KBM-7 (cell line): ENCODE data around the gene ZNF319.

Experiments
- DNase-seq: peaks from one replicate; pipeline ENCODE4 v3.0.0-alpha.2; 2015
- in situ Hi-C: fragments of 300-500 bp; cut with MboI; formaldehyde crosslinking; loops from 2 replicates; pipeline ENCODE4 v1.14.3; 2020; ENCODE audit warnings: low sequenced_read_pairs, low pct_unique_long_range_greater_than_20kb, mixed read lengths

Gene ZNF319

GRCh38 chr16:58038219-58038641 lies 37.8 kb upstream of the ZNF319 start:
- DNase-seq: no peak
- in situ Hi-C loops: no loop called here

- DNase-seq: no peak
- in situ Hi-C loops: no loop called here
These were observed 37.0 kb upstream of the ZNF319 start for GRCh38 chr16:58037365-58038057.

GRCh38 chr16:58036943-58037342 lies 36.5 kb upstream of the ZNF319 start:
- no peak for DNase-seq
- in situ Hi-C loops: no loop called here

DNA sequence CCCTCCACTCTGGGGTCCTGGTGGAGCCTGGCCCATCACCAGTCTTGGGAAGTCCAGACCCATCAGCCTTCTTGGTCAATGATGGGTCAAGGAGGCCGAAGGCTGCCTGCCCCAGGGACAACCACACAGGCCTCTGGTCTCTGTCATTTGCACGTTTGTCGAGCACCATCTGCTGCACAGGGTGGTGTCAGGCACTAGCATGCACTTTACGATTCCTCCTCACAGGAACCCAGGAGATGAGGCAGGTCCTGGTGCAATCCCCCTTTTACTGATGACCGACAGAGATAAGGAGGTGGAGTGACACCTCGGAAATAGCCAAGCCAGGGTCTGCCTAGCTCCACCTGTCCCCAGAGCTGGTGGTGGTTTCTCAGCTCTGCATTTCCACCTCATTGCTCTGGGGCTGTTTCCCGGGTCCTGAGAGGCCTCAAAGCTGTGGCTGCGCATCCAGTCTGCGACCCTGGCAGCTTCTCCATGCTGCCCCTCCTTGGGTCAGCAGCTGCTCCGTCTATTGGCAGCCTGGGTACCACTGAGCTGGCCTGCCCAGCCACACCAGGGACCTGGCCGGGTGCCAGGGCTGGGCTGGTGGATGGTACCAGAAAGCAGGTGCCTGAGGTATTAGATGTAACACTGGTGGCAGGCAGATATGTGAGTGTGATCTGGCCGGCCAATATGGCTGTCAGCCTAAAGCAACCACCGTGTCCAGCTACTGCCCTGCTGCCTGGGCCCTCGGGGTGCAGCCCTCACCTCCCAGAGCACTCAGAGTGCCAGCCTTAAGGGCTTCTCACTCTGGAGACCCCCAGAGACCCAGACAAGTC lies 35.1 kb upstream of the ZNF319 start:
- in situ Hi-C loops: no loop called here
- no peak for DNase-seq

DNA sequence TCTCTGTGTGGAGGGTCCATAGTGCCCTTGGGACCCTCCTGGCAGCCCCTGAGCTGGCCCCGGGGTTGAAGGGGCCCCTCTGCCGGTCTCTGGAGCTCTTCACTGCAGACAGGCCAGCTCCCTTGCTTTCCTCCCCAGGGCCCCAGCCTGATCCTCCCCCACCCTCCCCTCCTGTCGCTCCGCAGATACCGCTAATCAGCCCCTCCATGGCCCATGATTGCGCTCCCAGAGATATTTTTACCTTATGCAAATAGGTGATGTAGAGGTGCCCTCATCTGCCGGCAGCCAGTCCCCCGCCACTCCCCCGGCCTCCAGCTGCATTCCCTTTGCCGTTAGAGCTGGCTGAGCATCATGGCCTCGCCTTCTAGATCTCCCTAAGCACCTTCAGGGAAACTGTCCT lies 34.3 kb upstream of the ZNF319 start:
- in situ Hi-C loops: no loop called here
- no peak for DNase-seq

DNA sequence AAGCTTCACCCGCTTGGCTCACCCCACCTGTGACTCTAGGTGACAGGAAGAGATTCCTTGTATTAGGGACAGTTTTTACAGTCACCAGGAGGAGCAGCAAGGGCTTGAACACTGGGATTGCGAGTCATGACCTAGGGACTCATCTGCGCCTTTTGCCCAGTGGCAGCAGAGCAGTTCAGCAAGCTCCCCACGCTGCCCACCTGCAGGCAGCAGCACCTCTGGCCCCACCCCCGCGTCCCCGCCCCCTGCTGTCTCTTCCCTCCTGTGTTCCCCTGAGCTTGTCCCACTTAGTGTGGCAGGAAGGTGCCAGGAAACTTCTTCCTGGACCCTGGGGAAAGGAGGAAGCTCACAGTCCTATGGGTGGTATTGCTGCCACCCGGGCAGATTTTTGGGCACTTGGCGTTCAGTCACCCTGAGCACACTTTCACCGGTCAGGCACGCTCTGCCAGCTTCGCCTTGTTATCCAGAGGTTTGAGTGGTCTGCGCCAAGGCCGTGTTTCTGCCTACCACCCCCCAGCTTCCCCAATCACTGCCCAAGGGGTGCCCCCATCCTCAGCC lies 33.7 kb upstream of the ZNF319 start:
- DNase-seq: no peak
- in situ Hi-C loops: no loop called here

- in situ Hi-C loops: no loop called here
- no peak for DNase-seq
These were observed 32.3 kb upstream of the ZNF319 start for GRCh38 chr16:58032710-58033293.

- in situ Hi-C loops: no loop called here
- no peak for DNase-seq
These were observed 30.7 kb upstream of the ZNF319 start for GRCh38 chr16:58031016-58031800.

DNA sequence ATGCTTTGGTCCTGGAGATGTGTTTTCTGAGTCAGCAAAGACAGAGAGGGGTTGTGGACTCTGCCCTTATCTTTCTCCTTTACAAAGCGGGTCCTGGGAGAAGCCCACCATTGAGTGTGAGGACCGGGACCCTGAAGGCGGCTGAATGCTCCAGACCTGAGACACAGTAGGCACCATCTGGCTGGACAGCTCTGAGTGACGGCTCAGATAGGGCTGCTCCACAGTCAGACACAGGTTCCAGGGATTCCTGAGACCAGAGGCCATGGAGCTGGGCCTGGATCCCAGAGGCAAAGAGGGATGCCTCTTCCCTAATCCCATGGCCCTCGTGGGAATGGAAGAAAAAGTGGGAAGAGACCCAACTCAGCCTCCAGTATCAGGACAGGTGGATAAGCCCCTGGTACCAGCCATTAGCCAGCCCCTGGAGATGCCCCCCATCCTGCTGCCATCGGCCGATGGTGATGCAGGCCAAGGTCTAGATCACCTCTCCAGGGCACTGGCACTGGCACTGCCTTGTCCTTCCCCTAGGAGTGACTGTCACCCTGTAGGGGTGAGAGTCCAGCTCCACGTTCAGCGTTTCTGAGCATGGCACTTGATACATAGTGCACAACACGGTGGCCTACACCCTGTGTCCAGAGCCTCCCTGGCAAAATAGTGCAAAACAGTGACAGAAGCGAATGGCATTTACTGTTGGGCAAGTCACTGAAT lies 29.8 kb upstream of the ZNF319 start:
- in situ Hi-C loops: no loop called here
- no peak for DNase-seq

DNA sequence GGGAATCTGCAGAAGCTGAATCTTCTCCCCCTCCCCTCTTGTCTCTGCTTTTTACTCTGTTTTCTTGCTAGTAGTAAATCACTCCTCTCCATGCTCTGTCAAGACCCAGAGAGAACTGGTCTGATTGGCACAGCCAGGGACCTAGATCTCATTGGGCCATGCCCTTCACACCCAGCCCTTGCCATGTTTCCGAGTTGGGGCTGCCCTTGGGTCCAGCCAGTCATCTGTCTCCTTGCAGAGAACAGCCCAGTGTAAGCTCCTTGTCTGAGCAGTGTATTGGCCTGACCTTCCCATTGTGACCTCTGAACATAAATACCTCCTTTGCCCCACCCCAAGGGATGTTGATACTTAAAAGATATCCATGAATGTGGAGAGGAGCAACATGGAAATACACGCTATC lies 28.9 kb upstream of the ZNF319 start:
- in situ Hi-C loops: no loop called here
- DNase-seq: no peak

DNA sequence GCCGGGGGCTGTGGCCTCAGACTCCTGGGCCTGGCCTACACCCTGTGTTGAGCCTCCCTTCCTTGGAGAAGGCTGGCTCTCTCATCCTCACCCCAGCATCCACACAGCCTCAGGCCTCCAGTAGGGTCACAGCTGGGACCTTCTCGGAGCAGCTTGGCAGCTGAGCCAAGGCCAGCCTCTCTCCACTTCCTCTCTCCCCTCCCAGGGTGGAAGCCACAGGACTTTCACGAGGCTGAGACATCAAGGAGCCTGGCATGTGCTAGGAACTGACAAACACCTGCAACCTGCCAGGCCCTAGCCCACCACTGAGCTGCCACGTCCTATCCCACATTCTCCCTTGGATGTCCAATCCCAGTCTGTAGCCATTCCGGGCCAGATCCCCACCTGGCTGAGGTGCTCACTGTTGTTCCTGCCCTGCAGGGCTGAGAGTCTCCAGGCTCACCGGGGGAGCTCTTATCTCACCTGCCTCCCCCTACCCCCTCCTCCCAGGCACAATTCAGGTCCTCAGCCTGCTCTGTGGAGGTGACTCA lies 28.1 kb upstream of the ZNF319 start:
- DNase-seq: no peak
- in situ Hi-C loops: no loop called here

- DNase-seq: no peak
- in situ Hi-C loops: no loop called here
These were observed 27.5 kb upstream of the ZNF319 start for GRCh38 chr16:58027916-58028455.

DNA sequence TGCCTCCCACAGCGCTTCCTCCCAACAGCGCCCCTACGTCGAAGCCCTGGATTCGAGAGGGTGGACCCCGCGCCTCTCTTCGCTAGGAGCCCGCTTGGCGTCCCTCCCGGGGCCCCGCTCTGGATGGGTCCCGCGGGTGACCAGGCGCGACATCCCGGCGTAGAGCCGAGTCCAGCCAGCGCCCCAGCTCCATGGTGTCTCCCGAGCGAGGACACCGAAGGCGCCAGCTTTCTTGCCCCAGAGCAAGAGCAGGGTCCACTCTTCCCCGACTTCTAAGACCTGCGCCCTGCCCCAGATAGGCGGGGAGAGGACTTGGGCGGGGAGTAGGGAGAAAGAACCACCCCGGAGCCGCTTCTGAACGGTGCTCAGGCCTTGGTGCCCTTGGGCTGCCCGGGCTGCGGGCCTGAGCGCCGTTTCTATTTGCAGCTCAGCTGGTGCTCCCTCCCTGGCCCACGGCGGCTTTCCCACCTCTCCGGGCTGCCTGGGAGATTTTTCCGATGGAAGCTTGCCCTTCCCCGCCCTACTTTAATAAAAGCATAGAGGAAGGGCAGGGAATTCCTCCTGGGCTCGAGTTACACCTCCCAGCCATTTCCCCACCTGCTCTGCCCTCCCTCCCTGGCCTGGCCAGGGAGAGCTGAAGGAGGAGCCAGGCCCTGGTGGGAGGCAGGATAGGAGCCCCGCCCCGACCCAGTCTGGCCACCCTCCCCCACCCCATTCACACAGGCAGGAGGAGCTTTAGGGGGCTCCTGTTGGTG lies 26.9 kb upstream of the ZNF319 start:
- in situ Hi-C loops: no loop called here
- no peak for DNase-seq

DNA sequence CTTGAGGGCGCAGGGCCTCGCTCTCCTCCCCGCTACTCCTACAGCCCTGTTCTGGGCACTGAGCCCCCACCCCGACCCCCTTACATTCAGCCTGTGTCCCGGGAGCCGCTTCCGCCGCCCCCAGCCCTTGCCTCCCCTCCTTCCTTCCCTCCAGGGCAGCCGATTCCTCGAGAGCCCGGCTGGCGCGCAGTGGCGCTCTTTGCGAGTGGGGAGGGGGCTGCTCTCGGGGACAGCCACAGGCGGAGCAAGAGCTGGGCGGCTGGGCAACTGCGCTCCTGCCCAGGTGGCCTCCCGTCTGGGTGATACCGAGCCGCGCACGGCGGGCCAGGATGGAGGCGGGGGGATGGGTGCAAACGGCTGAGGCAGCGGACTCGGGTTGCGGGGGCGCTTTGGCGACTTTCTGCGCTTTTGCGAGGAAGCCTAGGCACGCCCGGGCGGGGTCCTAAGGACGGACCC lies 26.3 kb upstream of the ZNF319 start:
- in situ Hi-C loops: no loop called here
- DNase-seq: no peak

DNA sequence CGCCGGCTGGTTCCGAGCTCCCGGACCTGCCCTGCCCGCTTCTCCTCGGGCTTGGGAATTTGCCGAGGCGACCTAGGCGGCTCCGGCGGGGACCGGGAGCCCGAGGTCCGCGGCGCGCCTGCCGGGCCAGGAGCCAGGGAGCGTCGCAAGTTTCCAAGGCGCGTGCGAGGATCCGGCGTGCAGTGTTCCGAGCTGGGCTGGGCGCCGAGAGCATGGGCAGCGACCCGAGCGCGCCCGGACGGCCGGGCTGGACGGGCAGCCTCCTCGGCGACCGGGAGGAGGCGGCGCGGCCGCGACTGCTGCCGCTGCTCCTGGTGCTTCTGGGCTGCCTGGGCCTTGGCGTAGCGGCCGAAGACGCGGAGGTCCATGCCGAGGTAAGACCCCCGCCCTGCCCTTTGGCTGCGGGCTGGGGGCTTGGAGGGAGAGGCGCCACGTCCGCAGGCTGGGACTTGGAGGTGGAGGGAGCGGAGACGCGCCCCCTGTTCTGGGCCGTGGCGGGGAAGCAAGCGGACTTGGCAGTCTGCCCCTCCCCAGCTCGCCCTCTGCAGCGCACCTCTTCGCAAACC lies 25.8 kb upstream of the ZNF319 start:
- in situ Hi-C loops: no loop called here
- DNase-seq: peak; percentile 49

DNA sequence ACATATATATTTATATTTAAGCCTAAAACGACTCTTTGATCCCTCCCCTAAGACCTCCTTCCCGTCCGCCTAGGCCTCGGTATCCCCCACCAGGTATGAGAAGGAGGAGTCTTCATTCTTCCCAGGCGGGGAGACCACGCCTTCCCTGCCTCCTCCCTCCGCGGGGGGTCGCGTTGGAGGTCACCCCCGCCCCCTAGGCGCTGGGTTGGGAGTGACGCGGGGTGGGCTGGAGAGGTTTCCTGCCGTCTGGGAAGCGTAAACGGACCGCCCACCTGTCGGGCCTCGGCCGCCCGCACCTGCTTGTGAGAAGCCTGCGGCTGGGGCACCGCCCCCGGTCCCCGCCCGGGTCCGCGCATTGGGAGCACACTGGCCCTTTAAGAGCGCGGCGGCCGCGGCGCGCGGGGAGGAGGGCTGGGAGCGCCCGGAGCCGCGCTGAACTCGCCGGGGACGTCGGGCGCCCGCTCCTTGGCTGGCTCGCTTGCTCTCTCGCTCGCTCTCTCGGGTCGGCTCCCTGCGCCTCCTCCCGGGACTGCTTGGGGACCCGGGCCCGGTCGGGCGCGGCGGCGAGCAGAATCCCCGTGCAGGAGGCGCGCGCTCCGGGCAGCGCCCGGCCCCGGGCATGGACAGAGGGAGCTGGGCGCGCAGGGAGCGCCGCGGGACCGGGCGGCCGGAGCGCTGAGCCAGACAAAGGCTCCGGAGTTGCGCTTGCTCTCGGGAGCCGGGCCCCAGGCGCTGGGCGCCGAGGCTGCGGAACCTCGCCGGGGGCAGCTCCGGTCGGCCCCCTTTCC lies 25.1 kb upstream of the ZNF319 start, which contains the start of gene MMP15:
MMP15 (plus strand) TSS at position 404 of the 788 bp plus-strand sequence. CDS start 597 bp downstream, outside the sequence.
- DNase-seq: peak; percentile 78
- in situ Hi-C loops: no loop called here
